Endothelial cell of umbilical vein (primary cell): ENCODE measurements around the gene PCGF3. TPM values are rescaled to one million over a fixed set of nuclear protein-coding genes. Genes with fewer than 3 reads are reported as not detected.

ENCODE experiments used
- BruUV-seq: library from RNA; stranded (reverse); fragments of 400-500 nt; replicated peaks from 2 replicates; lab custom pipeline; 2021; lab: Mats Ljungman, UMichigan
- CTCF ChIA-PET: fragments of 300-600, 350-600 bp; sonication (Branson Sonifier 250); formaldehyde crosslinking; loops from one replicate; lab custom pipeline; 2021; ENCODE audit warnings: antibody characterized with exemption, inconsistent platforms; lab: Charles Lee
- POLR2A ChIA-PET: fragments of 300-600, 350-600 bp; sonication (Branson Sonifier 250); formaldehyde crosslinking; loops from one replicate; lab custom pipeline; 2021; ENCODE audit warnings: antibody characterized with exemption, inconsistent platforms; lab: Charles Lee
- DNase-seq: peaks from one replicate; pipeline ENCODE4 v3.0.0-alpha.2; 2011; ENCODE audit warnings: low read depth, low spot score
- FAIRE-seq: peaks from 2 replicates; lab custom pipeline; 2011; peaks lifted over from hg19 to GRCh38; lab: Jason Lieb, UNC
- H2AFZ ChIP-seq: 2 replicates; pipeline ENCODE4 v1.6.0; 2012; ENCODE audit warnings: low read depth, low read length, control low read depth, inconsistent platforms
- H3K27ac ChIP-seq: 2 replicates; pipeline ENCODE4 v1.5.1; 2011; ENCODE audit warnings: low read depth, mild to moderate bottlenecking, control low read depth, low read length, moderate library complexity; ENCODE audit not compliant: insufficient read depth
- H3K27me3 ChIP-seq, 2 experiments: 2 replicates each; pipeline versions ENCODE4 v1.6.0 to v1.6.1; 2011; ENCODE audit warnings: low read length in 2 of 2, mixed read lengths in 1 of 2; ENCODE audit not compliant: control insufficient read depth in 2 of 2, insufficient read depth in 2 of 2
- H3K36me3 ChIP-seq, 2 experiments: 2 replicates in 1 of 2; 3 replicates in 1 of 2; pipeline ENCODE4 v1.5.1; 2011; ENCODE audit warnings: low read length in 2 of 2, mild to moderate bottlenecking in 1 of 2, moderate library complexity in 1 of 2; ENCODE audit not compliant: control insufficient read depth in 2 of 2, insufficient read depth in 2 of 2; ENCODE audit errors: extremely low read depth in 1 of 2
- H3K4me1 ChIP-seq: 3 replicates; pipeline ENCODE4 v1.5.1; 2011; ENCODE audit warnings: mild to moderate bottlenecking, low read length; ENCODE audit not compliant: control insufficient read depth, insufficient read depth; ENCODE audit errors: extremely low read depth
- H3K4me2 ChIP-seq: 2 replicates; pipeline ENCODE4 v1.6.1; 2011; ENCODE audit warnings: low read length, control low read depth, mixed read lengths; ENCODE audit not compliant: insufficient read depth
- H3K4me3 ChIP-seq, 3 experiments: fragments of 200-600 bp in 1 of 3; sonication (generic), shearing (Covaris generic) in 1 of 3; replicated peaks in 1 of 3; 2 replicates each; pipeline ENCODE4 v1.5.1; 2011 to 2016; ENCODE audit warnings: control low read depth in 3 of 3, low read length in 3 of 3, mild to moderate bottlenecking in 2 of 3, inconsistent platforms in 1 of 3, low read depth in 1 of 3, moderate library complexity in 1 of 3; ENCODE audit not compliant: insufficient read depth in 1 of 3
- H3K79me2 ChIP-seq: 2 replicates; pipeline ENCODE4 v1.6.0; 2012; ENCODE audit warnings: low read length, inconsistent platforms; ENCODE audit not compliant: control insufficient read depth, insufficient read depth
- H3K9ac ChIP-seq: replicated peaks from 2 replicates; pipeline ENCODE3; 2011; ENCODE audit warnings: low read length, control low read depth; ENCODE audit not compliant: insufficient read depth; ENCODE audit errors: extremely low read depth
- H3K9me1 ChIP-seq: replicated peaks from 3 replicates; pipeline ENCODE4 v1.6.0; 2011; ENCODE audit warnings: mild to moderate bottlenecking, low read length; ENCODE audit not compliant: control insufficient read depth, insufficient read depth; ENCODE audit errors: extremely low read depth
- H3K9me3 ChIP-seq: replicated peaks from 2 replicates; pipeline ENCODE4 v1.5.1; 2012; ENCODE audit warnings: low read length, inconsistent platforms; ENCODE audit not compliant: control insufficient read depth, insufficient read depth
- H4K20me1 ChIP-seq: replicated peaks from 2 replicates; pipeline ENCODE3; 2011; ENCODE audit warnings: mild to moderate bottlenecking, low read length; ENCODE audit not compliant: control insufficient read depth, insufficient read depth; ENCODE audit errors: extremely low read depth
- CTCF ChIP-seq, 2 donors: IDR thresholded peaks; 1 replicate in 1 of 2; 2 replicates in 1 of 2; pipeline ENCODE4 v1.5.1; 2011; ENCODE audit warnings: low read length in 2 of 2, mild to moderate bottlenecking in 2 of 2, moderate library complexity in 2 of 2, control low read depth in 1 of 2, inconsistent platforms in 1 of 2, low read depth in 1 of 2; ENCODE audit not compliant: insufficient read depth in 1 of 2; ENCODE audit errors: extremely low read depth in 1 of 2
- EZH2 ChIP-seq: IDR thresholded peaks from 2 replicates; pipeline ENCODE4 v1.6.1; 2012; ENCODE audit warnings: borderline replicate concordance, low read depth, mild to moderate bottlenecking, moderate library complexity, low read length, inconsistent platforms; ENCODE audit not compliant: severe bottlenecking
- FOS ChIP-seq: IDR thresholded peaks from 2 replicates; pipeline ENCODE4 v1.6.1; 2011; ENCODE audit warnings: mild to moderate bottlenecking, low read length, moderate library complexity, borderline replicate concordance; ENCODE audit not compliant: insufficient read depth
- GATA2 ChIP-seq: IDR thresholded peaks from 2 replicates; pipeline ENCODE4 v1.7.0; 2011; ENCODE audit warnings: low read depth, mild to moderate bottlenecking, moderate library complexity, mixed read lengths, low read length; ENCODE audit not compliant: insufficient read length, insufficient read depth
- JUN ChIP-seq: IDR thresholded peaks from 2 replicates; pipeline ENCODE4 v1.6.1; 2011; ENCODE audit warnings: borderline replicate concordance, low read depth; ENCODE audit not compliant: insufficient read length, insufficient read depth
- MAX ChIP-seq: IDR thresholded peaks from 2 replicates; pipeline ENCODE4 v1.6.1; 2011; ENCODE audit not compliant: insufficient read depth, insufficient read length
- MYC ChIP-seq: IDR thresholded peaks from one replicate; pipeline ENCODE4 v1.6.1; 2011; ENCODE audit warnings: mild to moderate bottlenecking, low read depth, low read length
- POLR2A ChIP-seq: IDR thresholded peaks from 2 replicates; pipeline ENCODE4 v1.6.1; 2012; ENCODE audit warnings: low read depth, mild to moderate bottlenecking, control low read depth, low read length
- POLR2AphosphoS5 ChIP-seq: IDR thresholded peaks from 2 replicates; pipeline ENCODE4 v1.6.1; 2012; ENCODE audit warnings: low read depth, mild to moderate bottlenecking, control low read depth, low read length, moderate library complexity; ENCODE audit not compliant: insufficient read depth
- dilution Hi-C: fragments of 300-500 bp; cut with MboI; formaldehyde crosslinking; loops from one replicate; pipeline ENCODE4 v1.15.0; 2019; ENCODE audit warnings: low sequenced_read_pairs; ENCODE audit not compliant: extremely low pct_ligation_motif_present
- intact Hi-C: fragments of 100-400 bp; cut with micrococcal nuclease; formaldehyde crosslinking; loops from one replicate; pipeline ENCODE4 v1.10.0; 2022
- polyA plus RNA-seq, 4 experiments: library from polyadenylated mRNA; depleted of rRNA in 3 of 4; stranded (reverse) in 3 of 4; unstranded in 1 of 4; fragments of >200 nt; gene quantifications; 2 replicates each; pipeline versions ENCODE4 v1.2.1 to v1.2.3, GENCODE V29; 2011 to 2012; ENCODE audit warnings: missing spikeins in 1 of 4
- total RNA-seq: library from RNA; stranded (reverse); gene quantifications from 2 replicates; pipeline ENCODE4 v1.2.3, GENCODE V29; 2021

The PCGF3 gene
- total and polyA plus RNA-seq, 2 donors (not counting 3 experiments of a cell fraction or from before 2014, with no cell fraction given), result 70.2 to 91.8 TPM

- no peaks in the 10 kb centered on the region for H4K20me1 ChIP-seq
- BruUV-seq, result no TSS peak
- H3K4me3 ChIP-seq, result no peak overlapping the region
- dilution Hi-C loops (no loop called here), intact Hi-C loops (no loop called here)
- ChIA-PET POLR2A (no interaction called here), CTCF (no interaction called here)
- TF ChIP-seq MAX, result no peak
- no peak for TF ChIP-seq POLR2AphosphoS5
- no peak for TF ChIP-seq JUN
- TF ChIP-seq FOS, result no peak
- no peak for TF ChIP-seq EZH2
- no peak for TF ChIP-seq POLR2A
- TF ChIP-seq MYC, result no peak
- TF ChIP-seq CTCF (IDR thresholded peaks at IDR 0.05; ENCODE audit: extremely low read depth in 1 of 2, insufficient read depth in 1 of 2, low read depth in 1 of 2, low read length in 2 of 2), result no peak
- TF ChIP-seq GATA2, result no peak
- H2AFZ ChIP-seq, result no peak overlapping the region
- DNase-seq, result no peak
- no peak for FAIRE-seq
- H3K27me3 ChIP-seq, result peaks cover 34 to 39% of the 10 kb centered on the region in 2 experiments
- H3K4me2 ChIP-seq, result no peak overlapping the region
- no peaks in the 10 kb centered on the region for H3K9me1 ChIP-seq
- no peaks in the 10 kb centered on the region for H3K4me1 ChIP-seq
- H3K27ac ChIP-seq, result no peak overlapping the region
- no peaks in the 10 kb centered on the region for H3K9me3 ChIP-seq
- no peaks in the 10 kb centered on the region for H3K36me3 ChIP-seq
- H3K9ac ChIP-seq, result no peak overlapping the region
- no peaks in the 10 kb centered on the region for H3K79me2 ChIP-seq
Measured at GRCh38 chr4:796206-796605, 90.6 kb downstream of the PCGF3 start.
